ENCODE results near the gene CBY2. TPM values are rescaled to one million over a fixed set of nuclear protein-coding genes. Genes with fewer than 3 reads are reported as not detected.

Gene CBY2
- total and polyA plus RNA-seq, 10 of the 15 experiments (the other 5 are each of a cell fraction or from before 2014, with no cell fraction given), result 0.08 to 0.64 (median 0.23) TPM; not detected in 6

DNA sequence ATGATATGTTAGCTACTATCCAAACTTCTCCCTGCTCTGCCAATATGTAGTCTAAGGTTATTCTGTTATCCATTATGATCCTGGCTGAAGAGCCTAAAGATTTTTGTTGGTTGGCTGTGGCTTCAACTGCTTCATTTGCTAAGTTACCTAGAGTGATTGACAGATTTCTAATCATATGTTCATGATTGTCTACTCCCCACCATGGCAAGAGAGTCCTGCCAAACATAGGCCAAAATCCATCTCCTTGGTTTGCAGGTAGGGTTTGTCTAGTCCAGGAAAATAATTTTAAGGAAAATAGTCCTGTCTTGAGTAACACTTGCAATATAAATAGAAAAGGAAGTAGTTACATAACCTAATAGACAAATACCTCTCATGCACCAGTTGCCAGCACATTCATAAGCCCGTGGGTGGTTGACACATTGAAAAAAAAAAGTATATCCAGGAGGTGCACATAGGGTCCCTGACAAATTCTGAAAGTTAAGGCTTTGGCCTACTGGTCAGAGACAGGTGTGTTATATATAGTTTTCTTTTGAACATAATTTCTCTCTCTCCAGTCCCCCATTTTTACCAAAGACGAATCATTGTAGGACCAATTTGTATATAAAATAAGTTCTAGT, 5.4 kb upstream of the CBY2 start (continued):
- TF ChIP-seq, protein P1, sequence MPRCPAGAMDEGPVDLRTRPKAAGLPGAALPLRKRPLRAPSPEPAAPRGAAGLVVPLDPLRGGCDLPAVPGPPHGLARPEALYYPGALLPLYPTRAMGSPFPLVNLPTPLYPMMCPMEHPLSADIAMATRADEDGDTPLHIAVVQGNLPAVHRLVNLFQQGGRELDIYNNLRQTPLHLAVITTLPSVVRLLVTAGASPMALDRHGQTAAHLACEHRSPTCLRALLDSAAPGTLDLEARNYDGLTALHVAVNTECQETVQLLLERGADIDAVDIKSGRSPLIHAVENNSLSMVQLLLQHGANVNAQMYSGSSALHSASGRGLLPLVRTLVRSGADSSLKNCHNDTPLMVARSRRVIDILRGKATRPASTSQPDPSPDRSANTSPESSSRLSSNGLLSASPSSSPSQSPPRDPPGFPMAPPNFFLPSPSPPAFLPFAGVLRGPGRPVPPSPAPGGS (IDR thresholded peaks at IDR 0.05; ENCODE audit: borderline replicate concordance, insufficient read depth, low read depth, low read length, poor library complexity, severe bottlenecking), result no peak
- TF ChIP-seq MTA2 (IDR thresholded peaks at IDR 0.05; ENCODE audit: low read depth), result peak; percentile 54; the same call in 1 of the 2 replicates
- TF ChIP-seq SMAD1 (IDR thresholded peaks at IDR 0.05; ENCODE audit: low read depth, partially characterized antibody), result no peak
- no peak for TF ChIP-seq IRF3 (IDR thresholded peaks at IDR 0.05)
- TF ChIP-seq BRCA1 (IDR thresholded peaks at IDR 0.05; ENCODE audit: low read depth, low read length), result no peak
- TF ChIP-seq USF1 (IDR thresholded peaks at IDR 0.05; ENCODE audit: borderline replicate concordance, extremely low read length, insufficient read depth, low read depth, low read length), result no peak
- TF ChIP-seq, protein P2, sequence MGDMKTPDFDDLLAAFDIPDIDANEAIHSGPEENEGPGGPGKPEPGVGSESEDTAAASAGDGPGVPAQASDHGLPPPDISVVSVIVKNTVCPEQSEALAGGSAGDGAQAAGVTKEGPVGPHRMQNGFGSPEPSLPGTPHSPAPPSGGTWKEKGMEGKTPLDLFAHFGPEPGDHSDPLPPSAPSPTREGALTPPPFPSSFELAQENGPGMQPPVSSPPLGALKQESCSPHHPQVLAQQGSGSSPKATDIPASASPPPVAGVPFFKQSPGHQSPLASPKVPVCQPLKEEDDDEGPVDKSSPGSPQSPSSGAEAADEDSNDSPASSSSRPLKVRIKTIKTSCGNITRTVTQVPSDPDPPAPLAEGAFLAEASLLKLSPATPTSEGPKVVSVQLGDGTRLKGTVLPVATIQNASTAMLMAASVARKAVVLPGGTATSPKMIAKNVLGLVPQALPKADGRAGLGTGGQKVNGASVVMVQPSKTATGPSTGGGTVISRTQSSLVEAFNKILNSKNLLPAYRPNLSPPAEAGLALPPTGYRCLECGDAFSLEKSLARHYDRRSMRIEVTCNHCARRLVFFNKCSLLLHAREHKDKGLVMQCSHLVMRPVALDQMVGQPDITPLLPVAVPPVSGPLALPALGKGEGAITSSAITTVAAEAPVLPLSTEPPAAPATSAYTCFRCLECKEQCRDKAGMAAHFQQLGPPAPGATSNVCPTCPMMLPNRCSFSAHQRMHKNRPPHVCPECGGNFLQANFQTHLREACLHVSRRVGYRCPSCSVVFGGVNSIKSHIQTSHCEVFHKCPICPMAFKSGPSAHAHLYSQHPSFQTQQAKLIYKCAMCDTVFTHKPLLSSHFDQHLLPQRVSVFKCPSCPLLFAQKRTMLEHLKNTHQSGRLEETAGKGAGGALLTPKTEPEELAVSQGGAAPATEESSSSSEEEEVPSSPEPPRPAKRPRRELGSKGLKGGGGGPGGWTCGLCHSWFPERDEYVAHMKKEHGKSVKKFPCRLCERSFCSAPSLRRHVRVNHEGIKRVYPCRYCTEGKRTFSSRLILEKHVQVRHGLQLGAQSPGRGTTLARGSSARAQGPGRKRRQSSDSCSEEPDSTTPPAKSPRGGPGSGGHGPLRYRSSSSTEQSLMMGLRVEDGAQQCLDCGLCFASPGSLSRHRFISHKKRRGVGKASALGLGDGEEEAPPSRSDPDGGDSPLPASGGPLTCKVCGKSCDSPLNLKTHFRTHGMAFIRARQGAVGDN (IDR thresholded peaks at IDR 0.05), result peak; percentile 58; the same call in 1 of the 2 replicates
- TF ChIP-seq MEF2B (IDR thresholded peaks at IDR 0.05; ENCODE audit: partially characterized antibody, poor library complexity, severe bottlenecking), result peak; percentile 45
- no peak for TF ChIP-seq ELK1 (IDR thresholded peaks at IDR 0.05; ENCODE audit: low read depth, low read length)
- TF ChIP-seq RB1 (IDR thresholded peaks at IDR 0.05; ENCODE audit: borderline replicate concordance), result no peak
- 0 out of 2 replicates have a peak, but pooled peaks have one; percentile 81 for TF ChIP-seq CHD1 (IDR thresholded peaks at IDR 0.05; ENCODE audit: low read depth, low read length)
- peak; percentile 60 for TF ChIP-seq PML (IDR thresholded peaks at IDR 0.05; ENCODE audit: low read length)
- TF ChIP-seq GATAD2B (conservative IDR thresholded peaks at IDR 0.05; ENCODE audit: low read depth), result no peak; the same call in 1 of the 2 replicates
- TF ChIP-seq SMAD5 (IDR thresholded peaks at IDR 0.05; ENCODE audit: low read depth), result no peak
- TF ChIP-seq EED (IDR thresholded peaks at IDR 0.05; ENCODE audit: low read depth), result 0 out of 2 replicates have a peak, but pooled peaks have one; percentile 17
- no peak; the same call in 1 of the 2 replicates for TF ChIP-seq TBL1XR1 (IDR thresholded peaks at IDR 0.05; ENCODE audit: low read depth, low read length)
- TF ChIP-seq EZH2 (IDR thresholded peaks at IDR 0.05; ENCODE audit: borderline replicate concordance, control insufficient read depth, low read depth, low read length), result no peak
- TF ChIP-seq NR2C2 (IDR thresholded peaks at IDR 0.05; ENCODE audit: borderline replicate concordance, control insufficient read depth, insufficient read length, low read depth), result no peak

Data from GM12878 (cell line).